Loucy (cell line): ENCODE results near the gene RAPSN.

Experiments used
- CTCF ChIP-seq: fragments of 200-600 bp; sonication (generic); conservative IDR thresholded peaks from 2 replicates; pipeline ENCODE4 v1.5.1; 2014; ENCODE audit warnings: mild to moderate bottlenecking, antibody characterized with exemption, low read length
- EZH2phosphoT487 ChIP-seq: fragments of 200-600 bp; IDR thresholded peaks from 2 replicates; pipeline ENCODE4 v1.6.1; 2018; ENCODE audit warnings: antibody characterized with exemption, mild to moderate bottlenecking, moderate library complexity, borderline replicate concordance

DNA sequence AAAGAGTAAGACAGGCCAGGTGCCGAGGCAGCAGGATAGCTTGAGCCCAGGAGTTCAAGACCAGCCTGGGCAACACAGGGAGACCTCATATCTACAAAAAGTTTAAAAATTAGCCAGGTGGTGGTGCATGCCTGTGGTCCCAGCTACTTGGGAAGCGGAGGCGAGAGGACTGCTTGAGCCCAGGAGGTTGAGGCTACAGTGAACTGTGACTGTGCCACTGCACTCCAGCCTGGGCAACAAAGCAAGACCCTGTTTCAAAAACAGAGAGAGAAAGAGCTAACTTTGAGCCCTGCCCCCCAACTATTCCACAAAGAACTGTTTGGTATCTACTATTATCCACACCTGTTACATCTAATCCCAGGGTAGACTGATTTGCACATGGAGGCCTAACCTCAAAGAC is 49.2 kb upstream of the RAPSN start:
- no peak for TF ChIP-seq CTCF
- no peak for TF ChIP-seq EZH2phosphoT487
